ENCODE data around the gene IGF1R.
"Not testable (repeated sequence)": the region's sequence is repeated elsewhere in the genome, so short reads cannot be mapped to it uniquely, and the experiment has no call there.

IGF1R gene

GRCh38 chr15:98951493-98952320 lies 303.4 kb downstream of the IGF1R start:
- DNase-seq, result no peak

- DNase-seq, result no peak
These were observed 304.1 kb downstream of the IGF1R start for GRCh38 chr15:98952381-98952803.

GRCh38 chr15:98953000-98953787 lies 304.9 kb downstream of the IGF1R start:
- DNase-seq, result no peak

- DNase-seq, result no peak
These were observed 305.6 kb downstream of the IGF1R start for GRCh38 chr15:98953968-98954367.

- DNase-seq, result no peak
These were observed 306.1 kb downstream of the IGF1R start for GRCh38 chr15:98954411-98954810.

GRCh38 chr15:98955331-98955730 lies 307.0 kb downstream of the IGF1R start:
- no peak for DNase-seq

GRCh38 chr15:98955961-98956723 lies 307.8 kb downstream of the IGF1R start:
- DNase-seq, result no peak

- no peak for DNase-seq
These were observed 308.6 kb downstream of the IGF1R start for GRCh38 chr15:98956796-98957553.

- DNase-seq, result no peak
These were observed 309.3 kb downstream of the IGF1R start for GRCh38 chr15:98957655-98958054.

- no peak for DNase-seq
These were observed 309.7 kb downstream of the IGF1R start for GRCh38 chr15:98958076-98958475.

- DNase-seq, result no peak
These were observed 310.7 kb downstream of the IGF1R start for GRCh38 chr15:98958918-98959639.

GRCh38 chr15:98959640-98960007 lies 311.3 kb downstream of the IGF1R start:
- no peak for DNase-seq

- no peak for DNase-seq
These were observed 312.3 kb downstream of the IGF1R start for GRCh38 chr15:98960555-98961050.

GRCh38 chr15:98963444-98963843 lies 315.1 kb downstream of the IGF1R start:
- no peak for DNase-seq

- no peak for DNase-seq
These were observed 316.3 kb downstream of the IGF1R start for GRCh38 chr15:98964466-98965133.

- DNase-seq, result not testable (repeated sequence)
These were observed 316.8 kb downstream of the IGF1R start for GRCh38 chr15:98965134-98965491.

- DNase-seq, result no peak
These were observed 317.3 kb downstream of the IGF1R start for GRCh38 chr15:98965597-98965996.

- DNase-seq, result no peak
These were observed 317.9 kb downstream of the IGF1R start for GRCh38 chr15:98966091-98966787.

GRCh38 chr15:98967096-98967495 lies 318.8 kb downstream of the IGF1R start:
- no peak for DNase-seq

GRCh38 chr15:98967916-98968315 lies 319.6 kb downstream of the IGF1R start:
- no peak for DNase-seq

GRCh38 chr15:98968576-98968975 lies 320.2 kb downstream of the IGF1R start:
- no peak for DNase-seq
